HG03558 (cell line): ENCODE results near the gene USP35.
"Not testable (repeated sequence)": the region's sequence is repeated elsewhere in the genome, so short reads cannot be mapped to it uniquely, and the experiment has no call there.

ENCODE experiments used
- ATAC-seq: cut with Tn5 transposase; IDR thresholded peaks from one replicate; pipeline ENCODE4 v1.9.1; 2021; ENCODE audit warnings: moderate number of reproducible peaks; ENCODE audit not compliant: unreplicated experiment; ENCODE audit errors: extremely low read depth

USP35 gene

DNA sequence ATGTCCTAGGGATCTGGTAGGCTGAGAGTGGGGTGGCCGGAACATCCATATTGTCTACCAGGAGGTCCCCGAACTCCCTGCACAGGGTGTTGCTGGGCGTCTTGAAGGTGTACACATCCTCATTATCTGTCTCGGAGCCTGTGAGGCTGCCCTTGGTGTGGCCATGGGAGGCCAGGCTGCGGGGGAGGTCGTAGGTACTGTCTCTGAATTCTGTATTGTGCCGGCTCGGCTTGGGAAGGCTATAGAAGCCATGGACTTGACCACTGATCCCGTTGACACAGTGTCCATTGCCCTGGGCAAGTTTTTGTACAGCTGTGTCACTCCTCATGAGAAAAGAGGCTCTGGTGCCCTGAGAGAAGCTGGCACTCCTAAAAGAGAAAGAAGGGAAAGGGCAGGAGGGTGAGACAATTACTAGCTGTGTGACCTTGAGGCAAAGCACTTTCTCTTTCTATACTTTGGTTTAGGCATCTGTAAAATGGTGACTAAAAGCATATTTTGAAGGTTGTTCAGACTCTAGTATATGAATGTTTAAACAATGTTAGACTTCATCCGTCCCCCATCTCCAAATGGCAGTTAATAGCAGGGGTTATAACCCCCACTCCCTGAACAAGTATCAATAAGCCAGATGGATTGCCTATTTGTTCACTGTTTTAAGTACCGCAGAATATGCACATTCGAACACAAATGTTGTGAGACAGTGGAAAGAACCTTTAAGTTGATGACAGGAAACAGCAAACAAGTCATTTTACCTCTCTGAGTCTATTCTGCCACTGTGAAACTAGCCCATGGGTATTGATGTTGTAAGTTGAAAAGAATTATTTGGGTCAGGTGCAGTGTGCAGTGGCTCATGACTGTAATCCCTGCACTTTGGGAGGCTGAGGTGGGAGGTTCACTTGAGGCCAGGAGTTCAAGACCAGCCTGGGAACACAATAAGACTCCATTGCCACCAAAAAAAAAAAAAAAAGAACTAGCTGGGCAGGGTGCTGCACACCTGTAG lies 38.3 kb downstream of the USP35 start:
- ATAC-seq: no peak

- no peak for ATAC-seq
These were observed 39.2 kb downstream of the USP35 start for GRCh38 chr11:78227921-78228320.

- peak; percentile 37 for ATAC-seq
These were observed 39.7 kb downstream of the USP35 start for GRCh38 chr11:78228467-78228866.

DNA sequence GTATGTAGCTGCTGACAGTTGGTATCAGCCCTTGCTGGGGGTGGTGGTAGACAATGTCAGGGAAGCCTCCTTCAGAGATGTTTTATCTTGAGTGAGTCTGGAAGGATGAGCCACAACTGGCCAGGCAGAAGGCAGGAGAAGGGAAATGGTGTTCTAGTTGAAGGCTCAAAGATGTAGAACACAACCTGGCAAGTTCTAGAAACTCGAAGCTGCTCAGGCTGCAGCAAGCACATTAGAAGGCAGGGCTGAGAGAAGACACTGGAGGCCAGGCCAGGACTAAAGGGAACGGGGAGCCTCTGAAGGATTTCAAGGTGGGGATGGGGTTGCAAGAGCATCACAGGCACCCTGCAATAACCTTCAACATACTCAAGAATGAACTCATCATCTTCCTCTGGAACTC lies 40.4 kb downstream of the USP35 start:
- no peak for ATAC-seq

- no peak for ATAC-seq
These were observed 41.6 kb downstream of the USP35 start for GRCh38 chr11:78230161-78230877.

- ATAC-seq: no peak
These were observed 43.3 kb downstream of the USP35 start for GRCh38 chr11:78231962-78232501.

DNA sequence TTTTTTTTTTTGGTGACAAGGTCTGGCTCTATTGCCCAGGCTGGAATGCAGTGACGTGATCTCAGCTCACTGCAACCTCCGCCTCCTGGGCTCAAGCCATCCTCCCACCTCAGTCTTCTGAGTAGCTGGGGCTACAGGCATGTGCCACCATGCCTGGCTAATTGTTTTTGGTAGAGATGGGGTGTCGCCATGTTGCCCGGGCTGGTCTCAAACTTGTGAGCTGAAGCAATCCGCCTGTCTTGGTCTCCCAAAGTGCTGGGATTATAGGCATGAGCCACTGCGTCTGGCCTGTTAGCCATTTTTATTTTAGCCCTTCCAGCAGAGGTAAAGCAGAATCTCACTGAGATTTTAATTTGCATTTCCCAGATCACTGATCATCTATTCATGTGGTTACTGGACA lies 44.3 kb downstream of the USP35 start:
- ATAC-seq: not testable (repeated sequence)

DNA sequence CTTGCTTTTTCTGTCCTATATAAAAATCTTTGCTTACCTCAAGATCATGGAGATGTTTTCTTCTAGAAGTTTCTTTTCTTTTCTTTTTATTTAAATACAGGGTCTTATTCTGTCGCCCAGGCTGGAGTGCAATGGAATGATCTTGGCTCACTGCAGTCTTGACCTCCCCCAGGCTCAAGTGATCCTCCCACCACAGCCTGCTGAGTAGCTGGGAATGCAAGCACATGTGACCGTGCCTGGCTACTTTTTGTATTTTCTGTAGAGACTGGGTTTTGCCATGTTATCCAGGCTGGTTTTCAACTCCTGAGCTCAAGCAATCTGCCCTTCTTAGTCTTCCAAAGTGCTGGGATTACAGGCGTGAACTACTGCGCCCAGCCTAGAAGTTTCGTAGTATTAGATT lies 45.3 kb downstream of the USP35 start:
- ATAC-seq: no peak

DNA sequence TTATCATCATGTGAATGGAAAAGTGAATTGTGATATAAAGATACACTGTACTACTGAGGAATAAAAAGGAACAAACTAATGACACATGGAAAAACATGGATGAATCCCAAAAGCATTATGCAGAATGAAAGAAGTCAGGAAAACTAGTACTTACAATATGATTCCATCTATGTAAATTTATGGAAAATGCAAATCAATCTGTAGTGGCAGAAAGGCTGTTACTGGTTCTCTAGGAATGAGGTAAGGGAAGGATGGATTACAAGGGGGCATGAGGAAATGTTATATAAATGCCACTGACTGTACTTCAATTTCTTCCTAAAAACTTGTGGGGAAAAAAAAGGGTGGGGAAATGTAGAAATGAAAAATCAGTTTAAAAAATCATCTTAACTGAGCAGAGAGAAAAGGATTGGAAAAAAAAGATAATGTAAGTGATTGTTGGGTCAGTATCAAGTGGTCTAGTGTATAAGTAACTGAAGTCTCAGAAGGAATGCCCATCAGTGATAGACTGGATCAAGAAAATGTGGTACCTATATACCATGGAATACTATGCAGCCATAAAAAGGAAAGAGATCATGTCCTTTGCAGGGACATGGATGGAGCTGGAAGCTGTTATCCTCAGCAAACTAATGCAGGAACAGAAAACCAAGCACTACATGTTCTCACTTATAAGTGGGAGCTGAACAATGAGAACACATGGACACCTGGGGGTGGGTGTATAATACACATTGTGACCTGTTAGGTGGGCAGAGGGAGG lies 48.8 kb downstream of the USP35 start:
- no peak for ATAC-seq

DNA sequence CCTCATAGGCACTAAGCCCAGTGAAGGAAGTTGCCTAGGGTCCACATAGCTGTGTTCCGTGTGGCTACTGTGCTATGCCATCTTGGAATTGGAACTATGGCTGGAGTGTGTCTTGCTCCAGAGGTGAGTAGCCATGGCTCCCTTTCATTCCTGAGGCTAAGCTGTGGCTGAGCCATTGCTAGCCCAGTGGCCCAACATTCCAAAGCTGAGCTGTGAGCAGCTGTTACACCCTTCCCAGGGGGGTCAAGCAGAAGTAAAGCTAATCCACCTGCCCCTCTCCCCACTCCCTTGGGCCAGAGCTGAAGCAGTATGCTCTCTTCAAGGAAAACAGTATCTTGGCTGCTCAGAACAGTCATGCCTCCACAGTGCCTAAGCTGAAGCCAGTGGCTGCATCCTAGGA lies 51.1 kb downstream of the USP35 start:
- ATAC-seq: no peak

DNA sequence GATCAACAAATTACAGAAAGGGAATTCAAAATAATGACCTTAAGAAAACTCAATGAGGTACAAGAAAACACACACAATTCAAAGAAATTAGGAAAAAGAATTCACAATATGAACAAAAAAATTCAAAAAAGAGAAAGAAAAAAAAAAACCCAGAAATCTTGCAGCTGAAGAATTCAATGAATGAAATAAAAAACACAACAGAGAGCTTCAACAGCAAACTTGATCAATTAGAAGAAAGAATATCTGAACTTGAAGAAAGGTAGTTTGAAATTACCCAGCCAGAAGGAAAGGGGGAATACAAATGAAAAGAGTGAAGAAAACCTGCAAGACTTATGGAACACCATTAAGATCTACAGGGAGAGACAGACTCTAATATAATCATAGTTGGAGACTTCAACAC lies 52.8 kb downstream of the USP35 start:
- ATAC-seq: no peak

DNA sequence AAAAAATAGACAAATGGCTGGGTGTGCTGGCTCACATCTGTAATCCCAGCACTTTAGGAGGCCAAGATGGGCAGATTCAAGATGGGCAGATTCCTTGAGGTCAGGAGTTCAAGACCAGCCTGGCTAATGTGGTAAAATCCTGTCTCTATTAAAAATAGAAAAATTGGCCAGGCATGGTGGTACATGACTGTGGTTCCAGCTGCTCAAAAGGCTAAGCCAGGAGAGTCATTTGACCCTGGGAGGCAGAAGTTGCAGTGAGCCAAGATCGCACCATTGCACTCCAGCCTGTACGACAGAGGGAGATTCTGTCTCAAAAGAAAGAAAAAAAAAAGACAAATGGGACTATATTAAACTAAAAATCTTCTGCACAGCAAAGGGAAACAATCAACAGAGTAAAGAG lies 55.4 kb downstream of the USP35 start:
- no peak for ATAC-seq

DNA sequence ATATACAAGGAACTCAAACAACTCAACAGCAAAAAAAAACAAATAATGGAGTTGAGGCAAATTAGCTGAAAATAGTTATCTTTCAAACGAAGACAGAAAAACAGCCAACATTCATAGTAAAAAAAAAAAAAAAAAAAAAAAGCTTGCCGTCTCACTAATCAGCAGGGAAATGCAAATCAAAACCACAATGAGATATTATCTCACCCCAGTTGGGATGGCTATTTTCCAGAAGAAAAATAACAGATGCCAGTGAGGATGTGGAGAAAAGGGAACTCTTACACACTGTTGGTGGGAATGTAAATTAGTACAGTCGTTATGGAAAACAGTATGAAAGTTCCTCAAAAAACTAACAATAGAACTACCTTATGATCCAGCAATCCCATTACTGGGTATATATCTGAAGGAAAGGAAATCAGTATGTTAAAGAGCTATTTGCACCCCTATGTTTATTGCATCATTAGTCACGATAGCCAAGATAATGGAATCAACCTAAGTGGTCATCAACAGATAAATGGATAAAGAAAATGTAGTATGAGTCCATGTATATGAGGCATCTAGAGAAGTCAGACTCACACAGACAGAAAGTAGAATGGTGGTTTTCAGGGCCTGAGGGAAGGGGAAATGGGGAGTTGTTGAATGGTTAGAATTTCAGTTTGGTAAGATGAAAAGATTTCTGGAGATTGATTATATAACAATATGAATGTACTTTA lies 56.0 kb downstream of the USP35 start:
- no peak for ATAC-seq

DNA sequence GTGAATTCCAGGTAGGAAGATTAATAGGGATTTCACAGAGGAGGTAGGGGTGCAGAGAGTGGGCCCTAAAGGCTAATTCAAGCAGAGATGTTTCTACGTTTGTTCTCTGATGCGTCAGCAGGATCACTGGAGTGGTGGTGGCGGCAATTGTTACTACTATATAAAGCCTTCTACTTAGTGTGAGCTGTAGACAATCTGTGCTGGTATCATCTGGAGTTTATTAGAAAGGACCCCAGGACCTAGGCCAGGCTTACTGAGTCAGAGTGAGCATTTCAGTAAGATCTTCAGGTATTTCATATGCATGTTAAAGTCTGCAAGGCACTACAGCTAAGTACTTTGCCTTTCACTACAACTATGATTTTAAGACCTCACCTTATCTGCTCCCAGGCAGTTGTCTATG lies 59.5 kb downstream of the USP35 start:
- no peak for ATAC-seq

GRCh38 chr11:78248903-78249302 lies 60.2 kb downstream of the USP35 start:
- no peak for ATAC-seq

- ATAC-seq: no peak
These were observed 61.4 kb downstream of the USP35 start for GRCh38 chr11:78250099-78250498.

GRCh38 chr11:78251083-78251775 lies 62.5 kb downstream of the USP35 start:
- no peak for ATAC-seq

DNA sequence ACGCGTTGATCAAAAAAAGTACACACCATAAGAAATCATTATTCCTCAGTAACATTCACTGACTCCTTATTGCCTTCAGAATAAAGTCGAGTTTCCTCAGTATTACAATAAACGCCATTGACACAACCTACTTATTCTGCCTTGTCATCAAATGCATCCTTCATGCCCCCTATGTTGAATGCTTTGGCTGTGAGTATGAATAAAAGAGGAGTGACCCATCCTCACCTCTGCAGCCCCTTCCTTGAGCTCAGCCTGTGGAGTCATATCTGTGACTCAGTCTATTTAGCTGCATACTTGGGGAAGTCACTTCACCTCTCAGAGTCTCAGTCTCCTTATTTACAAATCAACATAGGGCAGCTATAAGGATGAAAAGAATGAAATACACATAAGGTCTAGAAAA lies 65.1 kb downstream of the USP35 start:
- no peak for ATAC-seq

GRCh38 chr11:78254268-78254667 lies 65.5 kb downstream of the USP35 start:
- no peak for ATAC-seq
